ENCODE measurements around the gene BTBD9.

The BTBD9 gene

DNA sequence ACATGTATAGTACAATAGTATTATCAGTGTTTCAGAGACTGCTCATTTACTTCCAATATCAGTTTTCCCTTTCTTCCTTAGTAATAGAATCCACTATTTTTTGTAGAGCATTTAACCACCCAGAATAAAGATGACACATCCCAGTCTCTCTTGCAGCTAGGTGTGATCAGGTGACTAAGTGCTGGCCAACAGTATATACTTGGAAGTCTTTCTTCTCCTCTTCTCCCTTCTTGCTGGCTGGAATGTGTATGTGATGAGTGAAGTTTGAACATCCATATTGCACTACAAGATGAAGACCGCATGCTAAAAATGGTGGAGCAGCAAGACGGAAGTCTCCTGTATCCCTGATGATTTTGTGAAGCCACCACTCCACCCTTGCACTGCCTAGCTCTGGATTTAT lies 14.5 kb upstream of the BTBD9 start:
- no peak for DNase-seq
- H3K36me3 ChIP-seq: no peaks in the 10 kb centered on the region
- H3K4me1 ChIP-seq: no peaks in the 10 kb centered on the region
- H3K27me3 ChIP-seq: no peaks in the 10 kb centered on the region
- H3K9me3 ChIP-seq: no peaks in the 10 kb centered on the region
- no peak overlapping the region for H3K4me3 ChIP-seq (ENCODE audit: low read depth, low read length)
- TF ChIP-seq, protein P1, sequence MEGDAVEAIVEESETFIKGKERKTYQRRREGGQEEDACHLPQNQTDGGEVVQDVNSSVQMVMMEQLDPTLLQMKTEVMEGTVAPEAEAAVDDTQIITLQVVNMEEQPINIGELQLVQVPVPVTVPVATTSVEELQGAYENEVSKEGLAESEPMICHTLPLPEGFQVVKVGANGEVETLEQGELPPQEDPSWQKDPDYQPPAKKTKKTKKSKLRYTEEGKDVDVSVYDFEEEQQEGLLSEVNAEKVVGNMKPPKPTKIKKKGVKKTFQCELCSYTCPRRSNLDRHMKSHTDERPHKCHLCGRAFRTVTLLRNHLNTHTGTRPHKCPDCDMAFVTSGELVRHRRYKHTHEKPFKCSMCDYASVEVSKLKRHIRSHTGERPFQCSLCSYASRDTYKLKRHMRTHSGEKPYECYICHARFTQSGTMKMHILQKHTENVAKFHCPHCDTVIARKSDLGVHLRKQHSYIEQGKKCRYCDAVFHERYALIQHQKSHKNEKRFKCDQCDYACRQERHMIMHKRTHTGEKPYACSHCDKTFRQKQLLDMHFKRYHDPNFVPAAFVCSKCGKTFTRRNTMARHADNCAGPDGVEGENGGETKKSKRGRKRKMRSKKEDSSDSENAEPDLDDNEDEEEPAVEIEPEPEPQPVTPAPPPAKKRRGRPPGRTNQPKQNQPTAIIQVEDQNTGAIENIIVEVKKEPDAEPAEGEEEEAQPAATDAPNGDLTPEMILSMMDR (IDR thresholded peaks at IDR 0.05; ENCODE audit: low read depth, low read length): no peak

DNA sequence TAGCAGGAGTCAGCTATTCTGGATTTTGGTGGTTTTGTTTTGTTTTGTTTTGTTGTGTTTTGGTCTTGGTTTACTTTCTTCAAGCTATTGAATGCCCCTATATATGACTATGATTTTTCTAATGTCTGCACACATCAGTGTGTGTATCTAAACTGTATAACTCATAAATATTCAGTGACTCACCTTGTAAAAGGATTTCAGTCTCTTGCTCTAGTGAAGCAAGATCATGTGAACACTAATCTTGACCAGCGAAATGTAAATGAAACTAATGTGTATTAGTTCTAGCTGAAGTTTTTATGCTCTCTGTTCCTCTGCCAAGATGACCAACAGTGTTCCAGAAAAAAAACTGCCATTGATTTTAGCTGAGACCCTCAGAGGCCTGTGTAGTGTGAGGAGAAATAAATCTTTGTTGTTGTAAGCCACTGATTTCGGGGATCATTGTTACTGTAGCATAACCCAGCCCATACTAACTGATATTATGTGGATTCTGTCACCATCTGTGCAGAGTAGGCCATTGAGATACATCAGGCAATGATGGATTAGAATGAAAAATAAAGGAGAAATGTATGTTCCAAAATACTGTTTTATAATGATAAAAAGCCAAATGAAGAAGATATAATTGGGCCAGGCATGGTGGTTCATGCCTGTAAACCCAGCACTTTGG lies 11.5 kb upstream of the BTBD9 start:
- Histone ChIP-seq H3K27me3 (no peaks in the 10 kb centered on the region), H3K36me3 (no peaks in the 10 kb centered on the region), H3K4me3 (ENCODE audit: low read depth, low read length) (no peak overlapping the region), H3K4me1 (peaks cover 2% of the 10 kb centered on the region; the same call in 1 of the 2 replicates), H3K9me3 (no peaks in the 10 kb centered on the region)
- TF ChIP-seq, protein P1 (IDR thresholded peaks at IDR 0.05; ENCODE audit: low read depth, low read length): no peak
- DNase-seq: no peak

DNA sequence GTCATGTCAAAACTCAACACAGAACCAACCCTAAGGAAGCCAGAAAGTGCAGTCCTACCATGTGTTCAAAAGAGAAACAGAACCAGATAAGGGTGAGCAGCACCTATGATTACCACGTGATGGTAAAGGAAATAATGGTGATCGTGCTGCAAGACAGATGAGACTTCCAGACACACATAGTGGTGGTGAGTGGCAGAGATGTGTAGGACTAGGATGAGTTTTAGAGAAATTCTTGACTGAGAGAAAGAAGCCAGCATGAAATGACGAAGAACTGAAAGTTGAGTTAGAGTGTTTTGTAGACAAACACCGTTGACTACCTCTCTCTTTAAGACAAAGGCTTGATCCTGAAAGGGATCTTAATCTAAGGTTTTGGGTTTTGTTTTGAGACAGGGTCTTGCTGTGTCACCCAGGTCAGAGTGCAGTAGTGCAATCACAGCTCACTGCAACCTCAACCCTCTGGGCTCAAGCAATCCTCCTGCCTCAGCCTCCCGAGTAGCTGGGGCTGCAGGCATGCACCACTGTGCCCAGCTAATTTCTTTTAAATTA lies 10.6 kb upstream of the BTBD9 start:
- peaks cover 3% of the 10 kb centered on the region; the same call in 1 of the 2 replicates for H3K4me1 ChIP-seq
- no peak for DNase-seq
- no peaks in the 10 kb centered on the region for H3K27me3 ChIP-seq
- H3K9me3 ChIP-seq: no peaks in the 10 kb centered on the region
- TF ChIP-seq, protein P1 (IDR thresholded peaks at IDR 0.05; ENCODE audit: low read depth, low read length): no peak
- no peaks in the 10 kb centered on the region for H3K36me3 ChIP-seq
- no peak overlapping the region for H3K4me3 ChIP-seq (ENCODE audit: low read depth, low read length)

DNA sequence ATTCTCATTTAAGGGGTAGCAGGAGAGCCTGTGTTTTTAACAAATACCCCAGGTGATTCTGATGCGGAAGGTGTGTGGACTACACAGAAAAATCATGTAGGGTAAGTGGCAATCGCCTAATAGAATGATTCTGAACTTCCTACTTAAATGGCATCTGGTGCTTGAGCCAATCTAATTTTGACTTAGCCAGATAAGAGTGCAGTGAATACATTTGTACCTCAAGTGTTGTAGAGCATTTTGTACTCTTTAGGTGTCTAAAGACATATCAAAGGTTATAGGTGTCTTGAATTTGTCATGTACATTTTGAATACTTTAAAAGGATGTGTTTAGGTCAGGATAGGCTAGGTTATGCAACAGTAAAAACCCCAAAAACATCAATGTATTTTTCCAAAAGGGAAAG lies 10.0 kb upstream of the BTBD9 start:
- no peaks in the 10 kb centered on the region for H3K27me3 ChIP-seq
- TF ChIP-seq, protein P1 (IDR thresholded peaks at IDR 0.05; ENCODE audit: low read depth, low read length): no peak
- no peak overlapping the region for H3K4me3 ChIP-seq (ENCODE audit: low read depth, low read length)
- no peak for DNase-seq
- peaks cover 3% of the 10 kb centered on the region; the same call in 1 of the 2 replicates for H3K4me1 ChIP-seq
- H3K9me3 ChIP-seq: no peaks in the 10 kb centered on the region
- no peaks in the 10 kb centered on the region for H3K36me3 ChIP-seq

DNA sequence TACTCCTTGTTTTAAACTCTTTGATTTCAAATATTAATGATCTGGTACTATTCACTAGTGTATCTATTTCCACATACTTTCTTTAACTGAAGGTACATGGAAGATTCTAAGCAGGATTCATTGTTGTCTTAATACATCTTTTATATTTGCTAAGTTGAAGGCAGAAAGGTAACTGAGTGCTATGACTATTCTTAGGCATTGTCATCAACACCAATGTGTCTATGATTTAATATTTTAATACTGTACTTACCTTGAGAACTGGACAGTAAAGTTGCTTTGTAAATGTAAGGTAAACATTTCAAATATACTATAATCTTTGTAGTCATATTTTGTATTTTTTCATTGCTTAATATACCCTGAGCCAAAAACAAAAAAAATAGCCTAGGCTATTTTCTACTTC lies 8.9 kb upstream of the BTBD9 start:
- TF ChIP-seq, protein P1 (IDR thresholded peaks at IDR 0.05; ENCODE audit: low read depth, low read length): no peak
- no peaks in the 10 kb centered on the region for H3K36me3 ChIP-seq
- H3K9me3 ChIP-seq: no peaks in the 10 kb centered on the region
- no peak for DNase-seq
- no peaks in the 10 kb centered on the region for H3K27me3 ChIP-seq
- H3K4me1 ChIP-seq: peaks cover 3% of the 10 kb centered on the region; the same call in 1 of the 2 replicates
- H3K4me3 ChIP-seq (ENCODE audit: low read depth, low read length): no peak overlapping the region

DNA sequence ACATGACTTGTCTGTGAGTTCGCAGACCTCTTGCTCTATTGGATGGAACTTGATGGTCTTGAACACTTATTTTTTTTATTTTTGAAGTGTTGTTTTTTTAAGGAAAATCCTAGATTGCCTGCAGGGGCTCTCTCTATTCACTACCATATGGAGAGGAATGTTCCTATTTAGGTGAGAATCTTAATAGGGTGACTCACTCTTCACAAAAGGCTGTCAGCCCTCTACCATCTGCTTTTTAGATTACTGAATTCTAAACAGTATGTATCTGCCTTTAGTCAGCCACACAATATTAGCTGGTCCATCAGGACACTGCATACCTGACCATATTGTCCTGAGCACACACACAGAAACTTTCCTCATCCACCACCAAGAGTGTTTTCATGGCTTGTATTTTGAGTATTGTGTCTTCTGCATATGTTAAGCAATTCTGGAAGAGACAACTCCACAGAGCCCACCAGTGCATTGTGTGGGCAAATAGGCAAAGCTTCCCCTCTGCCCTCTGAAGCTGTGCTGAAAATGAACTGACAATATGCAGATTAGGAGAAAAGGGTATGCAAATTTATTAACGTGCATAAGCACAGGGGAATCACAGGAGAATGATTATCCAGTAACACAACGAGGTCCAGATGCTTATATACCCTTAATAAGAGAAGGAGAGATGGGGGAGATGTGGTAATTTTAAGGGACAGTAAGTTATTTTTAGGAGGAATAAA lies 6.6 kb upstream of the BTBD9 start:
- Histone ChIP-seq H3K4me3 (ENCODE audit: low read depth, low read length) (no peak overlapping the region), H3K27me3 (no peaks in the 10 kb centered on the region), H3K9me3 (no peaks in the 10 kb centered on the region), H3K4me1 (peaks cover 3% of the 10 kb centered on the region; the same call in 1 of the 2 replicates), H3K36me3 (no peaks in the 10 kb centered on the region)
- TF ChIP-seq, protein P1 (IDR thresholded peaks at IDR 0.05; ENCODE audit: low read depth, low read length): no peak
- DNase-seq: no peak
